Spleen (tissue), 7 donors: ENCODE results near the gene TMEM178B.

Source experiments
- CTCF ChIP-seq, 11 experiments: fragments of 200-600 bp in 7 of 11; fragments of 450-650 bp in 4 of 11; sonication (generic) in 4 of 11; IDR thresholded peaks in 8 of 11; conservative IDR thresholded peaks in 3 of 11; 1 replicate in 7 of 11; 2 replicates in 4 of 11; pipeline versions ENCODE4 v1.4.0 to v1.8.0; 2016 to 2021; ENCODE audit warnings: antibody characterized with exemption in 11 of 11, inconsistent platforms in 4 of 11, mild to moderate bottlenecking in 1 of 11
- POLR2AphosphoS5 ChIP-seq, 3 donors: sonication (generic); formaldehyde crosslinking; IDR thresholded peaks; one replicate each; pipeline ENCODE4 v1.5.1; 2017; ENCODE audit warnings: antibody characterized with exemption in 3 of 3
- donor health status: DM: no; HTN: no; CAD: no; lungs with moderate emphysema.
- donor health status: DM: no; HTN: no; CAD: no.
- donor health status: DM: no; HTN: no; CAD: no.

- TF ChIP-seq CTCF (IDR thresholded peaks at IDR 0.05 in 8 of 11, conservative IDR thresholded peaks at IDR 0.05 in 3 of 11) (no peak), POLR2AphosphoS5 (IDR thresholded peaks at IDR 0.05) (no peak)
Measured at GRCh38 chr7:141189231-141189630, 115.4 kb downstream of the TMEM178B start.
